H1 (cell line): ENCODE measurements around the gene PCNX1. TPM values are rescaled to one million over a fixed set of nuclear protein-coding genes. Genes with fewer than 3 reads are reported as not detected.

ENCODE experiments used
- CTCF ChIA-PET: fragments of 300-600 bp; sonication (Branson Sonifier 250); formaldehyde crosslinking; loops from one replicate; lab custom pipeline; 2021; ENCODE audit not compliant: partially characterized antibody; lab: Charles Lee
- POLR2A ChIA-PET: fragments of 300-600 bp; sonication (Branson Sonifier 250); formaldehyde crosslinking; loops from one replicate; lab custom pipeline; 2021; ENCODE audit warnings: inconsistent platforms; ENCODE audit not compliant: partially characterized antibody; lab: Charles Lee
- DNase-seq, 2 experiments: peaks; one replicate each; pipeline versions ENCODE4 v3.0.0 to v3.0.0-alpha.2; 2010 to 2022; ENCODE audit warnings: low spot score in 2 of 2, low read depth in 1 of 2, mixed read lengths in 1 of 2
- FAIRE-seq: peaks from 2 replicates; lab custom pipeline; 2011; peaks lifted over from hg19 to GRCh38; lab: Jason Lieb, UNC
- H2AFZ ChIP-seq: 2 replicates; pipeline ENCODE4 v1.8.1; 2012; ENCODE audit warnings: low read length, inconsistent platforms
- H2AK5ac ChIP-seq: 2 replicates; pipeline ENCODE4 v1.6.1; 2013; ENCODE audit warnings: low read depth, low read length
- H2BK120ac ChIP-seq: replicated peaks from 2 replicates; pipeline ENCODE3; 2013; ENCODE audit warnings: low read depth, low read length, inconsistent platforms
- H2BK12ac ChIP-seq: 2 replicates; pipeline ENCODE4 v1.6.1; 2013; ENCODE audit warnings: low read depth, low read length
- H2BK15ac ChIP-seq: 2 replicates; pipeline ENCODE4 v1.6.1; 2013; ENCODE audit warnings: low read length
- H2BK20ac ChIP-seq: 2 replicates; pipeline ENCODE4 v1.6.1; 2013; ENCODE audit warnings: low read length
- H2BK5ac ChIP-seq: 2 replicates; pipeline ENCODE4 v1.6.1; 2013; ENCODE audit warnings: low read depth, low read length
- H3K14ac ChIP-seq: 2 replicates; pipeline ENCODE4 v1.6.1; 2013; ENCODE audit warnings: inconsistent platforms; ENCODE audit not compliant: insufficient read length
- H3K18ac ChIP-seq: 2 replicates; pipeline ENCODE4 v1.6.1; 2013; ENCODE audit warnings: low read length; ENCODE audit errors: extremely low read depth
- H3K23ac ChIP-seq: 2 replicates; pipeline ENCODE4 v1.6.1; 2013; ENCODE audit warnings: inconsistent platforms; ENCODE audit not compliant: insufficient read length
- H3K23me2 ChIP-seq: 2 replicates; pipeline ENCODE4 v1.6.1; 2013; ENCODE audit warnings: low read depth, low read length
- H3K27ac ChIP-seq: 2 replicates; pipeline ENCODE4 v1.6.1; 2011; ENCODE audit warnings: low read depth, low read length, inconsistent platforms
- H3K27me3 ChIP-seq, 4 experiments: replicated peaks in 1 of 4; 1 replicate in 1 of 4; 2 replicates in 3 of 4; pipeline versions ENCODE4 v1.6.1 to v1.8.1; 2011 to 2013; ENCODE audit warnings: low read length in 3 of 4, mild to moderate bottlenecking in 3 of 4, inconsistent platforms in 2 of 4, mixed read lengths in 2 of 4, moderate library complexity in 1 of 4; ENCODE audit not compliant: control insufficient read depth in 3 of 4, insufficient read depth in 3 of 4; ENCODE audit errors: extremely low read depth in 1 of 4
- H3K36me3 ChIP-seq, 4 experiments: 2 replicates each; pipeline versions ENCODE4 v1.6.1 to v1.8.1; 2011 to 2013; ENCODE audit warnings: mild to moderate bottlenecking in 4 of 4, low read length in 3 of 4, moderate library complexity in 2 of 4, control low read depth in 1 of 4, inconsistent platforms in 1 of 4; ENCODE audit not compliant: insufficient read depth in 4 of 4, control insufficient read depth in 2 of 4
- H3K4ac ChIP-seq: replicated peaks from 2 replicates; pipeline ENCODE3; 2013; ENCODE audit warnings: low read length, low read depth, mixed read lengths, inconsistent platforms; ENCODE audit not compliant: insufficient read length
- H3K4me1 ChIP-seq, 4 experiments: replicated peaks in 1 of 4; 1 replicate in 1 of 4; 2 replicates in 3 of 4; pipeline versions ENCODE4 v1.6.1 to v1.8.1; 2011 to 2013; ENCODE audit warnings: low read length in 3 of 4, inconsistent platforms in 2 of 4, mixed read lengths in 1 of 4; ENCODE audit not compliant: insufficient read depth in 4 of 4, control insufficient read depth in 3 of 4
- H3K4me2 ChIP-seq, 2 experiments: 2 replicates each; pipeline versions ENCODE4 v1.6.1 to v1.8.1; 2011 to 2013; ENCODE audit warnings: low read depth in 2 of 2, low read length in 2 of 2, control low read depth in 1 of 2, inconsistent platforms in 1 of 2, mild to moderate bottlenecking in 1 of 2; ENCODE audit not compliant: insufficient read depth in 1 of 2
- H3K4me3 ChIP-seq, 4 experiments: fragments of 200-600, 300-600 bp in 1 of 4; sonication (generic), shearing (Covaris generic), sonication (Bioruptor Twin) in 1 of 4; 2 replicates each; pipeline versions ENCODE4 v1.5.1 to v1.8.1; 2011 to 2016; ENCODE audit warnings: low read length in 4 of 4, low read depth in 3 of 4, control low read depth in 2 of 4, inconsistent platforms in 2 of 4, mild to moderate bottlenecking in 2 of 4, mixed read lengths in 1 of 4, moderate library complexity in 1 of 4; ENCODE audit not compliant: insufficient read depth in 2 of 4; ENCODE audit errors: extremely low read depth in 1 of 4
- H3K56ac ChIP-seq: replicated peaks from 2 replicates; pipeline ENCODE3; 2013; ENCODE audit warnings: low read depth, mild to moderate bottlenecking, mixed read lengths, low read length, inconsistent platforms; ENCODE audit not compliant: insufficient read length
- H3K79me1 ChIP-seq: 2 replicates; pipeline ENCODE4 v1.6.1; 2013; ENCODE audit warnings: low read depth, low read length, control low read depth
- H3K79me2 ChIP-seq, 2 experiments: 2 replicates each; pipeline versions ENCODE4 v1.6.1 to v1.8.1; 2012 to 2013; ENCODE audit warnings: low read length in 2 of 2, mild to moderate bottlenecking in 2 of 2, inconsistent platforms in 1 of 2; ENCODE audit not compliant: insufficient read depth in 2 of 2, control insufficient read depth in 1 of 2
- H3K9ac ChIP-seq, 4 experiments: replicated peaks in 1 of 4; 1 replicate in 1 of 4; 2 replicates in 3 of 4; pipeline versions ENCODE4 v1.6.1 to v1.8.1; 2011 to 2013; ENCODE audit warnings: low read depth in 3 of 4, low read length in 3 of 4, control low read depth in 2 of 4, mild to moderate bottlenecking in 2 of 4, moderate library complexity in 2 of 4, inconsistent platforms in 1 of 4; ENCODE audit errors: extremely low read depth in 1 of 4
- H3K9me3 ChIP-seq, 2 experiments: 2 replicates each; pipeline versions ENCODE4 v1.6.1 to v1.8.1; 2012 to 2013; ENCODE audit warnings: mild to moderate bottlenecking in 2 of 2, moderate library complexity in 2 of 2, control low read depth in 1 of 2, inconsistent platforms in 1 of 2, low read depth in 1 of 2, low read length in 1 of 2, mixed read lengths in 1 of 2; ENCODE audit not compliant: insufficient read depth in 2 of 2
- H4K20me1 ChIP-seq, 2 experiments: replicated peaks in 1 of 2; 2 replicates each; pipeline versions ENCODE3 to v1.8.1; 2011 to 2013; ENCODE audit warnings: inconsistent platforms in 2 of 2, low read length in 2 of 2, mild to moderate bottlenecking in 1 of 2; ENCODE audit not compliant: insufficient read depth in 2 of 2, control insufficient read depth in 1 of 2
- H4K5ac ChIP-seq: 2 replicates; pipeline ENCODE4 v1.6.1; 2013; ENCODE audit warnings: low read length, low read depth, mixed read lengths, inconsistent platforms; ENCODE audit not compliant: insufficient read length
- H4K8ac ChIP-seq: 2 replicates; pipeline ENCODE4 v1.8.0; 2013; ENCODE audit warnings: mild to moderate bottlenecking, moderate library complexity, low read length, inconsistent platforms; ENCODE audit not compliant: insufficient read depth; ENCODE audit errors: extremely low read depth
- H4K91ac ChIP-seq: replicated peaks from 2 replicates; pipeline ENCODE3; 2013; ENCODE audit warnings: low read length, mixed read lengths, inconsistent platforms; ENCODE audit not compliant: insufficient read length
- BRCA1 ChIP-seq: IDR thresholded peaks from 2 replicates; pipeline ENCODE4 v1.6.1; 2012; ENCODE audit warnings: low read depth, low read length, improper control_type of control experiment
- CEBPB ChIP-seq: IDR thresholded peaks from 2 replicates; pipeline ENCODE4 v1.6.1; 2012; ENCODE audit warnings: low read depth, low read length
- EGR1 ChIP-seq: IDR thresholded peaks from 2 replicates; pipeline ENCODE4 v1.6.1; 2011; ENCODE audit warnings: low read depth, low read length, borderline replicate concordance
- HDAC6 ChIP-seq: IDR thresholded peaks from one replicate; pipeline ENCODE4 v1.7.1; 2012; ENCODE audit warnings: low read depth, mild to moderate bottlenecking, inconsistent platforms, low read length, moderate library complexity
- JUN ChIP-seq: IDR thresholded peaks from 2 replicates; pipeline ENCODE4 v1.6.1; 2011; ENCODE audit warnings: low read depth, mild to moderate bottlenecking, improper control_type of control experiment, low read length
- MAFK ChIP-seq: IDR thresholded peaks from 2 replicates; pipeline ENCODE4 v1.6.1; 2012; ENCODE audit warnings: low read depth, mild to moderate bottlenecking, improper control_type of control experiment, low read length
- NANOG ChIP-seq: IDR thresholded peaks from 2 replicates; pipeline ENCODE4 v1.6.1; 2011; ENCODE audit warnings: low read length, low read depth, mild to moderate bottlenecking, inconsistent platforms; ENCODE audit not compliant: insufficient read depth, poor library complexity, severe bottlenecking
- NRF1 ChIP-seq: IDR thresholded peaks from 2 replicates; pipeline ENCODE4 v1.6.1; 2011; ENCODE audit warnings: mild to moderate bottlenecking, low read depth, low read length, improper control_type of control experiment
- SIX5 ChIP-seq: IDR thresholded peaks from 2 replicates; pipeline ENCODE4 v1.6.1; 2011; ENCODE audit warnings: mild to moderate bottlenecking, low read depth, low read length
- SP1 ChIP-seq: IDR thresholded peaks from 2 replicates; pipeline ENCODE4 v1.6.1; 2011; ENCODE audit warnings: low read depth, low read length
- SUZ12 ChIP-seq: fragments of 200-600 bp; sonication (generic); IDR thresholded peaks from 2 replicates; pipeline ENCODE4 v1.6.1; 2012; ENCODE audit warnings: mild to moderate bottlenecking, inconsistent platforms, low read length, moderate library complexity, mixed read lengths
- TAF7 ChIP-seq: optimal IDR thresholded peaks from 2 replicates; pipeline ENCODE3; 2011; ENCODE audit warnings: low read depth, mild to moderate bottlenecking, inconsistent platforms, low read length, moderate library complexity, borderline replicate concordance
- TEAD4 ChIP-seq: IDR thresholded peaks from 2 replicates; pipeline ENCODE4 v1.6.1; 2012; ENCODE audit warnings: low read depth, low read length, inconsistent platforms, mixed read lengths
- WGBS, 2 experiments: shearing (Covaris generic) in 1 of 2; methylation state at CpG; one replicate each; pipeline versions ENCODE4 v1.1.6 to v1.1.7; 2013 to 2015; ENCODE audit warnings: low lambda C conversion rate in 2 of 2, mixed read lengths in 2 of 2, inconsistent platforms in 1 of 2, low coverage in 1 of 2, missing lambda C conversion rate in 1 of 2; ENCODE audit not compliant: insufficient replicate concordance in 2 of 2, insufficient coverage in 1 of 2, insufficient read length in 1 of 2; ENCODE audit errors: extremely low coverage in 1 of 2, missing lambda C conversion rate in 1 of 2; 5-methylcytosine and 5-hydroxymethylcytosine counted together
- polyA plus RNA-seq, 7 experiments: library from polyadenylated mRNA; depleted of rRNA in 3 of 7; stranded (reverse) in 5 of 7; unstranded in 2 of 7; fragments of >200 nt in 5 of 7; fragments of 200-250 nt in 2 of 7; gene quantifications; 1 replicate in 5 of 7; 2 replicates in 1 of 7; 4 replicates in 1 of 7; pipeline versions ENCODE4 v1.2.1 to v1.2.3, GENCODE V29; 2011 to 2013; ENCODE audit warnings: missing spikeins in 2 of 7, mixed read lengths in 2 of 7
- total RNA-seq: library from RNA; stranded (reverse); fragmentation: NEBNext Ultra II Directional; extraction: Animal tissue kit (Norgen Biotek cat#: 25700); gene quantifications from 2 replicates; pipeline ENCODE4 v1.2.1, GENCODE V29; 2021

Gene PCNX1
- total and polyA plus RNA-seq, 2 of the 8 experiments (the other 6 are each of a cell fraction or from before 2014, with no cell fraction given) = 37.7 to 53.2 TPM

GRCh38 chr14:71143381-71144290, 236.4 kb downstream of the PCNX1 start:
- Histone ChIP-seq H3K27ac (no peak overlapping the region), H3K4me3 (no peak overlapping the region), H3K4me1 (peaks cover 0 to 4% (median 0%) of the 10 kb centered on the region in 4 experiments; a peak in 3 of 7 replicates), H2BK20ac (no peak overlapping the region), H3K18ac (no peak overlapping the region), H3K9ac (no peak overlapping the region), H3K27me3 (no peaks in the 10 kb centered on the region), H4K5ac (no peak overlapping the region), H3K23me2 (no peaks in the 10 kb centered on the region), H3K4ac (no peak overlapping the region), H2AFZ (0 out of 2 replicates have a peak overlapping the region, but pooled peaks have one; percentile 55), H2BK120ac (no peak overlapping the region), H2BK15ac (no peak overlapping the region), H3K36me3 (no peaks in the 10 kb centered on the region), H3K14ac (no peak overlapping the region), H4K8ac (no peak overlapping the region), H4K20me1 (no peaks in the 10 kb centered on the region), H3K4me2 (no peak overlapping the region), H3K56ac (no peak overlapping the region), H2BK12ac (no peak overlapping the region), H2BK5ac (no peak overlapping the region), H3K79me2 (no peaks in the 10 kb centered on the region), H3K23ac (no peak overlapping the region), H2AK5ac (no peak overlapping the region), H3K79me1 (no peaks in the 10 kb centered on the region), H3K9me3 (peaks cover 6 to 7% of the 10 kb centered on the region in 2 experiments; a peak in 2 of 4 replicates), H4K91ac (no peak overlapping the region)
- FAIRE-seq = no peak
- ChIA-PET CTCF (interaction anchor here (0.9 to 8.9 kb wide), 8 partner anchors 8 to 711 kb away, joined by 3 to 86 read pairs (median 4); no protein-coding TSS in a partner anchor), POLR2A (interaction anchor here (1.0 kb wide), 1 partner anchor 9 kb away, joined by 3 read pairs; no protein-coding TSS in a partner anchor)
- WGBS, 2 experiments = 84% methylated on average over 7 of the region's 9 CpGs; no CpG with 5 or more reads in 1 of the 2 experiments
- DNase-seq = no peak
- TF ChIP-seq SUZ12 = no peak
- TF ChIP-seq SIX5 = no peak
- no peak for TF ChIP-seq EGR1
- no peak for TF ChIP-seq MAFK
- no peak for TF ChIP-seq CEBPB
- no peak for TF ChIP-seq TAF7
- no peak for TF ChIP-seq TEAD4
- TF ChIP-seq NANOG = no peak
- TF ChIP-seq HDAC6 = no peak
- TF ChIP-seq NRF1 = no peak
- no peak for TF ChIP-seq BRCA1
- no peak for TF ChIP-seq SP1
- no peak for TF ChIP-seq JUN
